Mesendoderm (in vitro differentiated cells): ENCODE data around the gene NEK6.

Experiments used
- DNase-seq: peaks from one replicate; pipeline ENCODE4 v3.0.0; 2013
- H2AK5ac ChIP-seq: 2 replicates; pipeline ENCODE4 v1.6.1; 2013; ENCODE audit warnings: low read length, inconsistent platforms
- H2BK120ac ChIP-seq: 2 replicates; pipeline ENCODE4 v1.6.1; 2013; ENCODE audit warnings: low read depth, mild to moderate bottlenecking, low read length, moderate library complexity, mixed read lengths
- H2BK15ac ChIP-seq: replicated peaks from 2 replicates; pipeline ENCODE4 v1.6.1; 2013; ENCODE audit warnings: low read depth, mild to moderate bottlenecking, moderate library complexity
- H2BK5ac ChIP-seq: 2 replicates; pipeline ENCODE4 v1.6.1; 2013; ENCODE audit warnings: low read length, inconsistent platforms
- H3K18ac ChIP-seq: 2 replicates; pipeline ENCODE4 v1.6.1; 2013; ENCODE audit warnings: mild to moderate bottlenecking, low read length, mixed read lengths
- H3K23ac ChIP-seq: one replicate; pipeline ENCODE4 v1.6.1; 2013; ENCODE audit warnings: low read length
- H3K27ac ChIP-seq: 2 replicates; pipeline ENCODE4 v1.5.1; 2013; ENCODE audit warnings: low read depth, mild to moderate bottlenecking, inconsistent platforms, low read length, moderate library complexity
- H3K27me3 ChIP-seq: 2 replicates; pipeline ENCODE4 v1.6.1; 2013; ENCODE audit warnings: low read length, control low read depth, mild to moderate bottlenecking, inconsistent platforms; ENCODE audit not compliant: insufficient read depth, poor library complexity
- H3K36me3 ChIP-seq: 2 replicates; pipeline ENCODE4 v1.6.1; 2013; ENCODE audit warnings: low read length, inconsistent platforms; ENCODE audit not compliant: control insufficient read depth, insufficient read depth
- H3K4ac ChIP-seq: one replicate; pipeline ENCODE4 v1.6.1; 2013; ENCODE audit warnings: low read depth, mild to moderate bottlenecking, low read length, moderate library complexity
- H3K4me1 ChIP-seq: 2 replicates; pipeline ENCODE4 v1.6.1; 2013; ENCODE audit warnings: low read depth, low read length, inconsistent platforms; ENCODE audit not compliant: control insufficient read depth
- H3K4me2 ChIP-seq: 2 replicates; pipeline ENCODE4 v1.6.1; 2013; ENCODE audit warnings: low read length
- H3K4me3 ChIP-seq: 2 replicates; pipeline ENCODE4 v1.5.1; 2013; ENCODE audit warnings: mild to moderate bottlenecking, low read length
- H3K56ac ChIP-seq: one replicate; pipeline ENCODE4 v1.6.1; 2013; ENCODE audit warnings: low read length
- H3K79me1 ChIP-seq: 2 replicates; pipeline ENCODE4 v1.6.1; 2013; ENCODE audit warnings: low read length, inconsistent platforms
- H3K79me2 ChIP-seq: 2 replicates; pipeline ENCODE4 v1.6.1; 2013; ENCODE audit warnings: mild to moderate bottlenecking, low read length; ENCODE audit not compliant: control insufficient read depth, insufficient read depth
- H3K9ac ChIP-seq: 2 replicates; pipeline ENCODE4 v1.6.1; 2013; ENCODE audit warnings: low read length, inconsistent platforms
- H4K5ac ChIP-seq: one replicate; pipeline ENCODE4 v1.6.1; 2013; ENCODE audit warnings: low read length
- H4K8ac ChIP-seq: one replicate; pipeline ENCODE4 v1.6.1; 2013; ENCODE audit warnings: low read depth, mild to moderate bottlenecking, control low read depth, low read length, moderate library complexity
- WGBS: extraction: QIAGEN DNeasy Blood & Tissue Kit; methylation state at CpG from one replicate; pipeline ENCODE4 v1.1.7; 2013; ENCODE audit warnings: low lambda C conversion rate, missing lambda C conversion rate; ENCODE audit not compliant: insufficient coverage; ENCODE audit errors: extremely low coverage; 5-methylcytosine and 5-hydroxymethylcytosine counted together

The NEK6 gene

GRCh38 chr9:124364141-124364540 is 106.4 kb downstream of the NEK6 start:
- no CpG with 5 or more reads among the region's 4 CpGs for WGBS
- Histone ChIP-seq H3K79me1 (peaks cover 42% of the 10 kb centered on the region), H4K8ac (no peak overlapping the region)

DNA sequence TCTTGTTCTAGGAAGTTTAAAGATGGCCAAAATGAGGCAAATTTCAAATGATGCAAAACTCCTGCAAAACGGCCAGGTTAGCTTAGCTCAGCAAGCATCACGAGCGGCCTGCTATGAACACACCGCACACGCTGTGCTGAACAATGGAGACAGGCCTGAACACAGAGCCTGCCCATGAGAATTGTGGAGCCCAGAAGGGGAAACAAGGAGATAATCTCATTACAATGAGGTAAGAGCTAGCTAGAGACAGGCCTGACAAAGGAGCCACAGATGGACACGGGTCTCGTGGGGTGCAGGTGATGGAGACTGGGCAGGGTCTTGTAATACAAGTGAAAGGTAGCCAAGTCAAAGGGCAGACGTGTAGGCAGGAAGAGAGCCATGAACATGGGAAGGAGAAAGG is 107.3 kb downstream of the NEK6 start:
- Histone ChIP-seq H2BK5ac (no peak overlapping the region), H3K4me3 (no peak overlapping the region), H4K8ac (no peak overlapping the region), H2BK120ac (no peak overlapping the region), H3K4ac (no peak overlapping the region), H3K9ac (no peak overlapping the region), H3K23ac (no peak overlapping the region), H3K27ac (no peak overlapping the region), H3K56ac (no peak overlapping the region), H3K4me2 (no peak overlapping the region), H3K27me3 (no peaks in the 10 kb centered on the region), H3K79me1 (peaks cover 44% of the 10 kb centered on the region), H3K79me2 (peaks cover 38% of the 10 kb centered on the region), H4K5ac (no peak overlapping the region), H3K36me3 (no peaks in the 10 kb centered on the region), H2BK15ac (no peak overlapping the region), H3K4me1 (no peaks in the 10 kb centered on the region), H3K18ac (no peak overlapping the region), H2AK5ac (no peak overlapping the region)
- no CpG with 5 or more reads among the region's 8 CpGs for WGBS
- DNase-seq, result no peak

More at GRCh38 chr9:124364141-124364540, 106.4 kb downstream of the NEK6 start:
- H3K9ac ChIP-seq, result no peak overlapping the region
- H2BK120ac ChIP-seq, result no peak overlapping the region
- no peak overlapping the region for H2AK5ac ChIP-seq
- DNase-seq, result no peak
- H3K4me2 ChIP-seq, result no peak overlapping the region
- H3K4me1 ChIP-seq, result no peaks in the 10 kb centered on the region
- H3K27ac ChIP-seq, result no peak overlapping the region
- peaks cover 33% of the 10 kb centered on the region for H3K79me2 ChIP-seq
- H4K5ac ChIP-seq, result no peak overlapping the region
- H2BK15ac ChIP-seq, result no peak overlapping the region
- no peak overlapping the region for H2BK5ac ChIP-seq
- no peaks in the 10 kb centered on the region for H3K27me3 ChIP-seq
- H3K18ac ChIP-seq, result no peak overlapping the region
- no peak overlapping the region for H3K23ac ChIP-seq
- H3K4ac ChIP-seq, result no peak overlapping the region
- no peaks in the 10 kb centered on the region for H3K36me3 ChIP-seq
- no peak overlapping the region for H3K4me3 ChIP-seq
- no peak overlapping the region for H3K56ac ChIP-seq

DNA sequence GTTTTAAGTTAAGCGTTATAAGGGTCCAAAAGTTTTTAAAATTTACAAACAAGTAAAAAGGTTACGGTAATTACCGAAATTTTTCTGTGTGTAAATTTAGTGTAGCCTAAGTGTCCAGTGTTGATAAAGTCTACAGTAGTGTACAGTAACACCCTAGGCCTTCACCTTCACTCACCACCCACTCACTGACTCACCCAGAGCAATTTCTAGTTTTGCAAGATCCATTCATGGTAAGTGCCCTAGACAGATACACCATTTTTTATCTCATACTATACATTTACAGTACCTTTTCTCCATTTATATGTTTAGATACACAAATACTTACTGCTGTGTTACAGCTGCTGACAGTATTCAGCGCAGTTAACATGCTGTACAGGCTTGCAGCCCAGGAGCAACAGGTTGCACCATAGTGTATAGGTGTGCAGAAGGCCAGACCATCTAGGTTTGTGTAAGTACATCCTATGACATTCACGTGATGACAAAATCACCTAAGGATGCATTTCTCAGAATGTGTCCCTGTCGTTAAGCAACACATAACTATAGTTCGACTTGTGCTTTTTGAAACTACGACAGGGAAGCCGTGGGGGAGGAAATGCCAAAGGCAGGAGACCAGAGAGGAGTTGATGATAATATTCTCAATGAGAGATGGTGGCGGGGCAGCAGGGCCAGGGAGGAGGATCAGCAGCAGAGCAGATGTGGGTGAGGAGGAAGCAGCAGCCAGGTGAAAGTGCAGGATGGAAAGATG is 108.9 kb downstream of the NEK6 start:
- no peak for DNase-seq
- H3K36me3 ChIP-seq, result no peaks in the 10 kb centered on the region
- no peak overlapping the region for H4K8ac ChIP-seq
- H3K27me3 ChIP-seq, result no peaks in the 10 kb centered on the region
- WGBS, result no CpG with 5 or more reads among the region's 10 CpGs
- no peak overlapping the region for H3K23ac ChIP-seq
- no peaks in the 10 kb centered on the region for H3K4me1 ChIP-seq
- no peak overlapping the region for H3K4ac ChIP-seq
- H3K4me2 ChIP-seq, result no peak overlapping the region
- H2BK15ac ChIP-seq, result no peak overlapping the region
- H2BK120ac ChIP-seq, result no peak overlapping the region
- no peak overlapping the region for H2BK5ac ChIP-seq
- peaks cover 36% of the 10 kb centered on the region for H3K79me1 ChIP-seq
- no peak overlapping the region for H3K56ac ChIP-seq
- H2AK5ac ChIP-seq, result no peak overlapping the region
- H3K9ac ChIP-seq, result no peak overlapping the region
- H4K5ac ChIP-seq, result no peak overlapping the region
- no peak overlapping the region for H3K27ac ChIP-seq
- H3K4me3 ChIP-seq, result no peak overlapping the region
- H3K18ac ChIP-seq, result no peak overlapping the region
- H3K79me2 ChIP-seq, result peaks cover 31% of the 10 kb centered on the region

GRCh38 chr9:124368692-124369091 is 110.9 kb downstream of the NEK6 start:
- no peak overlapping the region for H3K23ac ChIP-seq
- no peak overlapping the region for H3K4me3 ChIP-seq
- no peak overlapping the region for H4K8ac ChIP-seq
- no peaks in the 10 kb centered on the region for H3K4me1 ChIP-seq
- H2BK15ac ChIP-seq, result no peak overlapping the region
- no peak overlapping the region for H3K4ac ChIP-seq
- H2AK5ac ChIP-seq, result no peak overlapping the region
- H3K27me3 ChIP-seq, result no peaks in the 10 kb centered on the region
- H3K27ac ChIP-seq, result no peak overlapping the region
- H3K4me2 ChIP-seq, result no peak overlapping the region
- H3K56ac ChIP-seq, result no peak overlapping the region
- no CpG with 5 or more reads among the region's 3 CpGs for WGBS
- H3K79me2 ChIP-seq, result peaks cover 29% of the 10 kb centered on the region
- no peak overlapping the region for H4K5ac ChIP-seq
- no peak overlapping the region for H2BK5ac ChIP-seq
- H3K18ac ChIP-seq, result no peak overlapping the region
- DNase-seq, result no peak
- no peak overlapping the region for H3K9ac ChIP-seq
- H3K36me3 ChIP-seq, result no peaks in the 10 kb centered on the region
- H3K79me1 ChIP-seq, result peaks cover 32% of the 10 kb centered on the region
- no peak overlapping the region for H2BK120ac ChIP-seq

DNA sequence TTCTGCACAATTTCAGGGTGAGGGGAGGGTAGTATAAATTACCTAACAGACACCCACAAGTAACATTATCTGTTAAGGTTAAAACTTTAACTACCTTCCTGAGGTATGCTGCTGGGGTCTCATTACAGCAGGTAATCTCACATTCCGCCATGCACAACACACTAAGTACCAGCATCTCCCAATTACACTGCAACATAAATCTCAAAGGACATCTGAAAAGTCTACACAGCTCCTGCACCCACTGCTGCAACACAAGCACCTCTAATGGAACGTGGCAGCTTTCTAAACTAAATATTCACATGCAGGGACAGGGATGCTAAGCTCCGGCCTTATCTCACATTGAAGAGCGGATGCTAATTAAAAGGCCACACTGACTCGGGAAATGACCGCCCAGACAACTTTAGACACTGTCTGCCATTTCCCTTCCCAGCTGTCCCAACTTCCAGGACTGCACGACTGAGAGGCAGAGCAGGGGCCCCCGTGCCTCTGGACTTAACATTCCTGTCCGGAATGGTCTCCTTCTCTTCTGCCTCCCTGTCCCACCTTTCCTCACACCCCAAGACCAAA is 111.6 kb downstream of the NEK6 start:
- H3K4me2 ChIP-seq, result no peak overlapping the region
- no peak overlapping the region for H2BK5ac ChIP-seq
- no peak overlapping the region for H2AK5ac ChIP-seq
- H3K4me3 ChIP-seq, result no peak overlapping the region
- no CpG with 5 or more reads among the region's 9 CpGs for WGBS
- no peak overlapping the region for H2BK120ac ChIP-seq
- no peak for DNase-seq
- H3K9ac ChIP-seq, result no peak overlapping the region
- H4K5ac ChIP-seq, result no peak overlapping the region
- no peaks in the 10 kb centered on the region for H3K36me3 ChIP-seq
- no peak overlapping the region for H3K27ac ChIP-seq
- peaks cover 31% of the 10 kb centered on the region for H3K79me1 ChIP-seq
- H3K4ac ChIP-seq, result no peak overlapping the region
- no peak overlapping the region for H3K56ac ChIP-seq
- no peak overlapping the region for H4K8ac ChIP-seq
- peaks cover 28% of the 10 kb centered on the region for H3K79me2 ChIP-seq
- H3K18ac ChIP-seq, result no peak overlapping the region
- H2BK15ac ChIP-seq, result no peak overlapping the region
- H3K4me1 ChIP-seq, result no peaks in the 10 kb centered on the region
- no peak overlapping the region for H3K23ac ChIP-seq
- H3K27me3 ChIP-seq, result no peaks in the 10 kb centered on the region
